Suppressor macrophage treated with lipopolysaccharide for 4 hours (primary cell): ENCODE measurements around the gene NECTIN2.
"Not testable (repeated sequence)": the region's sequence is repeated elsewhere in the genome, so short reads cannot be mapped to it uniquely, and the experiment has no call there.

ENCODE experiments used
- DNase-seq: peaks from one replicate; pipeline ENCODE4 v3.0.0-alpha.2; 2020

The NECTIN2 gene

GRCh38 chr19:44855606-44856005, 9.5 kb downstream of the NECTIN2 start:
- no peak for DNase-seq

- DNase-seq: peak; percentile 69
Measured at GRCh38 chr19:44856421-44857083, 10.5 kb downstream of the NECTIN2 start.

- no peak for DNase-seq
Measured at GRCh38 chr19:44857837-44858236, 11.7 kb downstream of the NECTIN2 start.

GRCh38 chr19:44861576-44861975, 15.5 kb downstream of the NECTIN2 start:
- not testable (repeated sequence) for DNase-seq

GRCh38 chr19:44863990-44864389, 17.9 kb downstream of the NECTIN2 start:
- DNase-seq: no peak

DNA sequence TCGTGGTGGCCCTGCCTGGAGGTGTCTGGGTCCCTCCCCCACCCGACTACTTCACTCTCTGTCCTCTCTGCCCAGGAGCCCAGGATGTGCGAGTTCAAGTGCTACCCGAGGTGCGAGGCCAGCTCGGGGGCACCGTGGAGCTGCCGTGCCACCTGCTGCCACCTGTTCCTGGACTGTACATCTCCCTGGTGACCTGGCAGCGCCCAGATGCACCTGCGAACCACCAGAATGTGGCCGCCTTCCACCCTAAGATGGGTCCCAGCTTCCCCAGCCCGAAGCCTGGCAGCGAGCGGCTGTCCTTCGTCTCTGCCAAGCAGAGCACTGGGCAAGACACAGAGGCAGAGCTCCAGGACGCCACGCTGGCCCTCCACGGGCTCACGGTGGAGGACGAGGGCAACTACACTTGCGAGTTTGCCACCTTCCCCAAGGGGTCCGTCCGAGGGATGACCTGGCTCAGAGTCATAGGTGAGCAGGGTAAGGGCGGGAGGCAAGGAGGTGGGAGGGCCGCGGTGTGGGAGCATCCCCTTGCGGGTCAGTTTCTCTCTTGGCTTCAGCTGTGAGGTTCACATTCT, 19.2 kb downstream of the NECTIN2 start:
- DNase-seq: no peak

DNA sequence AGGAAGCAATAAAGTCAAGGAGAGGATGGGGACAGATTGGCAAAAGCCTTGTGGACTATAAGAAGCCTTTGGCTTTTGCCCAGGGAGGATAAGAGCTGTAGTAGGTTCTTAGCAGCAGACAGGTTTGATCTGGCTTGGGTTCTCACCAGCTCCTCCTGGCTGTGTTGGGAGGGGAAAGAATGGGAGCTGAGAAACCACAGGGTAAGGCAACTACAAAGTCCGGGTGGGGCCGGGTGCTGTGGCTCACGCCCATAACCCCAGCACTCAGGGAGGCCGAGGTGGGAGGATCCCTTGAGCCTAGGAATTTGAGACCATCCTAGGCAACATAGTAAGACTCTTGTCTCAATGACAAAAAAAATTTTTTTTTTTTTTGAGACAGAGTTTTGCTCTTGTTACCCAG, 20.6 kb downstream of the NECTIN2 start:
- no peak for DNase-seq

DNA sequence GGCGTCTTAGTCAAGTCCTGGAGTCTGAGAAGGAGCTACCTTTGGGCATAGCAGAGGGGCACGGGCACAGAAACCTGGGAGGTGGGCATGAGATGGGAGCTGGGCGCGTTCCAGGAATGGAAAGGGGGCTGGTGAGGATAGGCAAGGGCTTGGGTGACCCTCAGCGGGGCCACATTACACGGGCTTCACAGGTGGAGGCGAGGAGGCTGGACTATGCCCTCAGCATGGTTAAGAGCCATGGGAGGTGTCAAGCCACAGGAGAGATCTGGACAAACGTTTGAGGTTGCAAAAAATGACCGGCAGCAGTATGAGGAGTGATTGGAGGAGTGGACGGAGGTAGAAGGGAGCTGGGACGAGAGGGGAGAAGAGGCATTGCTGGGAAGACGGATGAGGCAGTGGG, 21.5 kb downstream of the NECTIN2 start:
- no peak for DNase-seq

DNA sequence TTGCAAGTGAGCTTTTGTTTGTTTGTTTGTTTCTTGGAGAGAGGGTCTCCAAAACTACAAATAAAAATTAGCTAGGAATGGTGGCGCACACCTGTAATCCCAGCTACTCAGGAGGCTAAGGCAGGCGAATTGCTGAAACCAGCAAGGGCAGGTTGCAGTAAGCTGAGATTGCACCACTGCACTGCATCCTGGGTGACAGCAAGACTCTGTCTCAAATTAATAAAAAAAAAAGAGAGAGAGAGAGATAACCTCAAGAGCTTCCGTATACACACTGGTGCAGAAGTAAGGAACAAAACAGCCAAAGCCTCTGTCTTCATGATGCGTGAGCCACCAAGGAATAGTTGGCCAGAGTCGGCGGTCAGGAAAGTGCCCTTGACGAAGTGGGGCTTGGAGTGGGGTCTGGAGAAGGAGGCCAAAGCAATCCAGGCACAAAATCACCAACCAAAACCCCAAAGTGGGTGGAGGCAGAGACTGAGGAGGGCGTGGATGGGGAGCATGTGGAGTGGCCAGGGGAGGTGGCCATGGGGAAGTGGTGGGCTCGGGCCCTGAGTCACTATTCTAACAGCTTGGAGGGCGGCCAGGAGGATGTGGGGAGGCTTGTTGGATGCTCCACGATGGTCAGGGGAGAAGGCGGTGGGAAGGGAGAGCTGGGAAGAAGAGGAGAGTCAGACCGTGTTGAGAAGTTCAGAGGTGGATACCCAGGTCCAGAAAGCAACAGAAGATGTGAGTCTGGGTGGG, 23.8 kb downstream of the NECTIN2 start:
- peak; percentile 93 for DNase-seq

DNA sequence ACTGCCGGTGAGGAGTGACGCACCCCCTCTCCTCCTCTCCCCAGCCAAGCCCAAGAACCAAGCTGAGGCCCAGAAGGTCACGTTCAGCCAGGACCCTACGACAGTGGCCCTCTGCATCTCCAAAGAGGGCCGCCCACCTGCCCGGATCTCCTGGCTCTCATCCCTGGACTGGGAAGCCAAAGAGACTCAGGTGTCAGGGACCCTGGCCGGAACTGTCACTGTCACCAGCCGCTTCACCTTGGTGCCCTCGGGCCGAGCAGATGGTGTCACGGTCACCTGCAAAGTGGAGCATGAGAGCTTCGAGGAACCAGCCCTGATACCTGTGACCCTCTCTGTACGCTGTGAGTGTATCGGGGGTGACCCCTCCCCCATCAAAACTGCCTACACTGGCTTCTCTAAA, 25.7 kb downstream of the NECTIN2 start:
- no peak for DNase-seq

DNA sequence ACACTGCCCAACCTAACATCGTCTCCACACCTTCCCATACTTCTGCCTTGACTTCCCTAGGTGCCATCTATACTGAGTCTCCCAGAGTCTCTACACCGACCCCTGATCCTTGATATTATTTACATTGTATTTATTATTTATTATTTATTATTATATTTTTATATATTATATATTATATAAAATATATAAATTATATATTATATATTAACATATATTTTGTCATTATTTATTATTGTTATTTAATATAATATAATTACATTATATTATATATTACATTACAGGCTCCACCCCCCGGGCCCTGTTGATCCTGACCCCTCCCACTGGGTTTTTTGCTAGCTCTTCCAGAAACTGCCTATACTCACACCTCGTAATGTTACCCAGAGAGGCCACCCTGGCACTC, 26.6 kb downstream of the NECTIN2 start:
- DNase-seq: no peak

DNA sequence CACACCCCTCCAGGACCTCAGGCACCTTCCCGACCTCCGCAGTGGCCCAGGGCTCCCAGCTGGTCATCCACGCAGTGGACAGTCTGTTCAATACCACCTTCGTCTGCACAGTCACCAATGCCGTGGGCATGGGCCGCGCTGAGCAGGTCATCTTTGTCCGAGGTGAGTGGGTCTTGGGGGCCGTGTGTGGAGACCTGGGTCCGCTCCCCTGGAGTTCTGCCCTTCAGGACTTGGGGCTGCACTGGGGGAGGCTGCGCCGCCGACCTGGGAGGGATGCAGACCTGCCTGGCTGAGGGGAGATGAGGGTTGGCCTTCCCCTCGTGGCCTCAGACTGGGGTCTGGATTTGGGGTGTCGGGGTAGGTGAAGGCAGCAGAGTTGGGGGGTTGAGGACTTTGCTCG, 28.2 kb downstream of the NECTIN2 start:
- DNase-seq: no peak

- no peak for DNase-seq
Measured at GRCh38 chr19:44875666-44876451, 29.8 kb downstream of the NECTIN2 start.

- no peak for DNase-seq
Measured at GRCh38 chr19:44876930-44877535, 30.9 kb downstream of the NECTIN2 start.

GRCh38 chr19:44878120-44878865, 32.2 kb downstream of the NECTIN2 start:
- DNase-seq: no peak

DNA sequence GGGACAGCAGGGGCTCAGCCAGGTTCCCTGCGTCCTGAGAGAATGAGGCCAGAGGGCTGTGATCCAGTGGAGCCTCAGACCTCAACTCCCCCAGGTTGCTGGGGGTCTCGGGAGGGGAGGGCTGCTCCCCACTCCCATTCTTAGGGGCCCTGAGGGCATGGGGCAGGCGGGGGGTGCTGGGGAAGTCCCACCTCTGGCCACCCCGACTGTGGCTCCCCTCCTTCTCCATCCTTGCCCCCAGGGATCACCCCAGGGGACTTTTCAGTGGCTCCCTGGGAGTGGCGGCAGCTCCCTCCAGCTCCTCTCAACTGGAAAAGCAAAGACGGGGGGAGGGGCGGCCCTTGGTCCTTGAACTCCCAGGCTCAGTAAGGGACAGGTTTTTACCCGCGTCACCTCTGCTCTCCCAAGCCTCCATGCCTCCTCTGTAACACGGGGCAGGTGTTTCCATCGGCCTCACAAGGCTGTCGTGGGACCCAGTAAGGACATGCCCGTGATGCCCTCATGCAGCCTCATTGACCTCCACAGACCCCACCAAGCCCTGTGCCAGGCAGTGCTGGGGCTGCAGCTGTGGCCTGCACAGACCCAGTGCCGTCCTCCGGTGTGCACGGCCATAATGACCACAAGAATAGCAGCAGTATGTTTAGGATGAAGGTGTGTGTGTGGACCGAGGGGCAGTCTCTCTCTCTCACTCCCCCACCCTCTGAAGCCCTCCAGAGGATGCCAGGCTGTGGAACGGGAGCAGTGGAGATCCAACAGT, 33.4 kb downstream of the NECTIN2 start:
- no peak for DNase-seq

DNA sequence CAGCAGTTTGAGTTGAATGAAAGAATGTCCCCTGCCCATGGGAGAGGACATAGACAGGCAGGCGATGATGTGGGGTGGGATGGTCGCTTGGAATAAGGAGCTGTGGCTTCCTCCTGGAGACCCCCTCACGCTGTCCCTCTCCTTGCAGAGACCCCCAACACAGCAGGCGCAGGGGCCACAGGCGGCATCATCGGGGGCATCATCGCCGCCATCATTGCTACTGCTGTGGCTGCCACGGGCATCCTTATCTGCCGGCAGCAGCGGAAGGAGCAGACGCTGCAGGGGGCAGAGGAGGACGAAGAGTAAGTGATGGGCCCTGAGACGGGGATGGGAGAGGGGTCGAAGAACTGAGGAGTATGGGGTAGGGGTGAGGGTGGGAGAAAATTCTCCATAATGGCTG, 36.0 kb downstream of the NECTIN2 start:
- no peak for DNase-seq

DNA sequence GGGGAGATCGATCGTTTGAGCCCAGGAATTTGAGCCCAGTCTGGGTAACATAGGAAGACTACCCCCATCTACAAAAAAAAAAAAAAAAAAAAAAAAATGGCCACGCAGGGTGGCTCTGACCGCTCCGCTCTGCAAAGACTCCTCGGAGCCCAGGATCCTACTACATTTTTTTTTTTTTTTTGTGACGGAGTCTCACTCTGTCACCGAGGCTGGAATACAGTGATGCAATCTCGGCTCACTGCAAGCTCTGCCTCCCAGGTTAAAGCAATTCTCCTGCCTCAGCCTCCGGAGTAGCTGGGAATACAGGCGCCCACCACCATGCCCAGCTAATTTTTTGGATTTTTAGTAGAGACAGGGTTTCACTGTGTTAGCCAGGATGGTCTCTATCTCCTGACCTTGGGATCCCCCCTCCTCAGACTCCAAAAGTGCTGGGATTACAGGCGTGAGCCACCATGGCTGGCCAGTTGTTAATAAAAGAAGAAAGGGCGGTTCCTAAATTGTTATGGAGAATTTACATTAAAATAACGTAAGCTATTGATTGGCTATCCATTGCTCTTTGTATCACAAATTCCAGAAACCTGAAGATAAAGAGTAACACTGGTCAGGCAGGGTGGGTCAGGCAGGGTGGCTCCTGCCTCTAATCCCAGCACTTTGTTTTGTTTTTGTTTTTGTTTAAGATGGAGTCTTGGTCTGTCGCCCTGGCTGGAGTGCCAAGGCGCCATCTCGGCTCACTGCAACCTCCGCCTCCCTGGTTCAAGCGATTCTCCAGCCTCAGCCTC, 36.7 kb downstream of the NECTIN2 start:
- DNase-seq: not testable (repeated sequence)

GRCh38 chr19:44883922-44884321, 37.8 kb downstream of the NECTIN2 start:
- DNase-seq: no peak

- no peak for DNase-seq
Measured at GRCh38 chr19:44884566-44884965, 38.5 kb downstream of the NECTIN2 start.

- no peak for DNase-seq
Measured at GRCh38 chr19:44886141-44886540, 40.0 kb downstream of the NECTIN2 start.
